DMS53 treated with DMSO at 0.1 percent for 48 hours (cell line): ENCODE results near the gene SS18L1.

Experiments used
- DNase-seq: peaks from one replicate; lab custom pipeline; 2025; ENCODE audit not compliant: unreplicated experiment; lab: John Stamatoyannopoulos, UW

SS18L1 gene

DNA sequence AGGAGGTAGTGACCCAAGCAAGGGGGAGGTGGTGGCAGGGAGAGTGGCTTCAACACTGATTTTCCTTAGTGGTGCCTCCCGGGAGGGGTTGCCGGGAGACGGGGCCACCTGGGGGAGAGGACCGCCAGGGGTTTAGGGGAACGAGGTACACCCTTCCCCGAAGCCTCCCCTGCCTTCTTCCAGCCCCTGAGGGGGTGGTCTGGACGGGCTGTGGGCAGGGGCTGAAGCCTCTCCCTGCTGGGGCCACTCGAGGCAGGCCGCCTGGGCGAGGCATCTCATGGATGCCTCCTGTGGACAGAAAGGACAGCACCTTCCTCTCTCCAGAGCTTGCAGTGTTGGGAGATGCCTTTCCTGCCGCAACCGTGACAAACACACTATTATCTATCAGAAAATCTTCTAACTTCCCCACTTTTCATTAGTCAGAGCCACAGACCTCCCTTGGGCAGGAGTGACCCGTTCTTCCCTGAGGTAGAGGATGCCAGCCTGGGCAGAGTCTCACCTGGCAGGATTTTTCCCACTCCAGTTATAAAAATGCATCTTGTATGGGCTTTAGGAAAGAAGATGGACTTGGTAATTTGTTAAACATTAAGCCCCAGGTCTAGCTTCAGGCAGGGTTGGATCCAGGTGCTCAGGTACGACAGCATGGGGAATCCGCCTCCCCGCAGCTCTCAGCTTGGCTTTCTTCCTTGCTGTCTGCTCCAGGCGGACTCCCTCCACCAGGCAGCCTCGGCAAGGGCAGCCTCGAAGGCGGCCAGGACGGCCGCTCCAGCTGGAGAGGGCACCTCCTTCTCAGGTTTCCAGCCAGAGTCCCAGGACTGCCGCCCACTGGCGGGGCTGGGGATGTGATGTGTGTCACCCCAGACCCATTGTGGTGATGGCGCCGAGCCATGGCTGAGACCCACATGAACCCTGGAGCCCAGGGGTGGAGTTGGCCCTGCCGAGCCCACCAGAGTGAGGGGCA lies 65.5 kb downstream of the SS18L1 start:
- no peak for DNase-seq

DNA sequence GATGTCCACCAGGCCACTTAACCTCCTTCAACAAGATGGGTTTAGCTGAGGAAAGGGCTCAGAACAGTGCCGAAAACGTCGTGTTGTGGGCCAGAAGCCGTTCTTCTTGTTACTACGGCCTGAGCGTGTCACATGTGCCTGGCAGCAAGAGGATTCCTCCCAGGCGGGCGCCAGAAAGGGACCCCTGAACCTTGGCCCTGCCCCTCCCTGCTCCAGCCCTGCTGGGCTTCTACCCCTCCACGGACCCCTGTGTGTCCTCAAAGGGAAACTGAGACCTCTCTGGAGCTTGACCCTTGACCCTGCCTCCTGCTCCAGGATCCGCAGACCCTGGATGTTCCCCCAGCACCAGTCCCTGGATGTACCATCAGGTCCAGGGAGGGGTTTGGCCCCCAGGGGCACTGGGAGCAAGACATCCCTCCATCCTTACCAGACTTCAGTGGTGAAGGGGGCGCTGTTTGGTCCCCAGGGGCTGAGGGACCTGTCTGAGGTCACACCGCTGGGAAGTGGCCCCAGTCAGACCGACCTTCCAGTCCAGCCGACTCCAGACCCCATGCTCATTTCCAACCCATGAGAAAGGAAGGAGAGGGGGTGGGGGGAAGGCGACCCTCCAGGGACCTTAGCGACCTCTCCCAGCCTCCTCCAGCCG lies 66.4 kb downstream of the SS18L1 start:
- no peak for DNase-seq

DNA sequence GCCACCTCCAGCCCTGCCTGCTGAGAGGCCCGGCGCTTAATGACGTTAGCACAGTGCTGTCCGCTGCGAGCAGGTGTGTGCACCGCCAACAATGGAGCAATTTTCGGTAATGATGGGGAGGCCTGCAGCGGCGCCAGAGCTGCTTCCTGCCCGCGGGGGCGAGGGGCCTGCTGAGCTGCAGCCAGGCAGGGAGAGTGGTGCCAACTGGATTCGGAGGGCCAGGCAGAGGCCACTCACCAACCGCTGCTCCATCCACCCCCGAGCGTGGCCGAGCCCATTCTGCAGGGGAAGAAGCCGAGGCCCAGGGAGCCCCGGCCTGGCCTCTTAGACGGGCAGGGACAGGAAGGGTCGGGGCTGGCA lies 66.9 kb downstream of the SS18L1 start:
- peak; percentile 24 for DNase-seq

DNA sequence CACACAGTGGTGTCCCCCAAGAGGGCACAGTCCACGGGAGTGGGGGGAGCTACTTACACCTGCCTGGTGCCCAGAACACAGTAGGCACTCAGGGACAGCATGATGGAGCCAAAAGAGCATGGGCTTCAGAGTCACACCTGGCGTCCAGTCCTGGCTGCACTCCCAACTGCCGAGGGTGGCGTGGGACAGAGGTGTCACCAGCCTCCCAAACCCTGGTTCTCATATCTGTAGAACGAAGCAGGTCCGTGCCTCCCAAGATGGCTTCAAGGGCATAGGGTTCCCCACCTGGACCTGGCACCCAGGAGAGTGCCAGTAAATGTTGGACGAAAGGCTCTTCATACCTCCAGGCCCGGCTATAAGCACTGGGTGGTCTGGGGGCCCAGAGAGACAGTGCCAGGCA lies 67.6 kb downstream of the SS18L1 start:
- DNase-seq: no peak

DNA sequence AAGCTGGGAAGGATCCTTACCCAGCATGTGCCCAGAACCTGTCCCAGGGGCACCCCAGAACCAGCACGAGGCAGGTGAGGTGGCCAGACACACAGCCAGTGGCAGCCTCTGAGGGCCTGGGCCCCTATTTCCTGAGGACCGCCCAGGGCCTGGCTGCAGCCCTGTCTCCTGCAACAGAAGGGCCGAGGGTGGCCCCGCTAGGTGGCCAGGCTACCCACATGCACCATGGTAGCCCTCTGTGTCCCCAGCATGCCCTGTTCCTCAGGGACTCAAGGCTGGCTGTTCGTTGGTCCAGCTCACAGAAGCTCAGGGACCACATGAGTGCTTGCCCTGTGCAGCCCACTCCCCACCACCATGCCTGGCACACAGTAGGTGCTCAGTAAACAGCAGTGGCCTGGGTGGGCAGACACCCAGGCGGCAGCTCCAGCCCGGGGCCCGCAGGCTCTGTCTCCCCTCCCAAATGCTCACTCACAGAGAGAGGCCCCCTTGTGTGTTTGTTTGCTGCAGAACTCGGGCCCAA lies 68.3 kb downstream of the SS18L1 start:
- DNase-seq: no peak

DNA sequence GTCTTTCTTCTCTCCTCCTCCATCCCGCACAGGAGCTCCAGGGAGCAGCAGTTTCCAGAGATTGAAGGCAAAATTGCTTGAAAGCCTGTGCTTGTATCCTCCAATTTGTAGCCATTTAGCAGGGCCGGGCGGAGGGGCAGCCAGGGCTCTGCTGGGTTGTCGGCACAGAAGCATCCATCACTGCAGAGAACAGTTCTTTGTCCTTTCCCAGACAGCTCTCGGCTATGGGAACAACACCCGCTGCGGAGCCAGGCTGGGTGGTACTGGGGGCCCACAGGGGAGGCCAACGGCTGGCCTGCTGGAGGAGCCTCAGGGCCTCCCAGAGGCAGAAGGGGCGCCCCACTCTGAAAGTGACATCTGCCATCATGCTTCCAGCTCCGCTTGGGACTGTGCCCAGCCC lies 68.7 kb downstream of the SS18L1 start:
- DNase-seq: no peak

DNA sequence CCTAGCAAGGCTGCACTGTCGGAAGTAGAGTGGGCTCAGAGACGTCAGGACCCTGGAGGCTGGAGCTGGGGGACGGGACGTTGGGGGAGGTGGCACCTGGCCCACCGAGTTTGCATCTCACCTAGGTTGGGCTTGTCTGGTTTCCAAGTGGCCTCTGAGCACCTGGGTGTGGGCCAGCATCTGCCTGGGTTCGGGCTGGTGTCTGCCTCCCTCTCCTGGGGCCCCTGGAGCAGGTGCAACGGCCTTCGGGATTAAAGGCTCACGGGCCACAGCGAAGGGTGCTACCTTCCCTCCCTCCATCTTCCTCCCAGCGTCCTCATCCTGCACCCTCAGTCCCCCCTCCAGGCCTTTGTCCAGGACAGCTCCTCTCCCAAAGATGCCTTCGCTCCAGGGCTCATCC lies 70.5 kb downstream of the SS18L1 start:
- DNase-seq: peak; percentile 32

DNA sequence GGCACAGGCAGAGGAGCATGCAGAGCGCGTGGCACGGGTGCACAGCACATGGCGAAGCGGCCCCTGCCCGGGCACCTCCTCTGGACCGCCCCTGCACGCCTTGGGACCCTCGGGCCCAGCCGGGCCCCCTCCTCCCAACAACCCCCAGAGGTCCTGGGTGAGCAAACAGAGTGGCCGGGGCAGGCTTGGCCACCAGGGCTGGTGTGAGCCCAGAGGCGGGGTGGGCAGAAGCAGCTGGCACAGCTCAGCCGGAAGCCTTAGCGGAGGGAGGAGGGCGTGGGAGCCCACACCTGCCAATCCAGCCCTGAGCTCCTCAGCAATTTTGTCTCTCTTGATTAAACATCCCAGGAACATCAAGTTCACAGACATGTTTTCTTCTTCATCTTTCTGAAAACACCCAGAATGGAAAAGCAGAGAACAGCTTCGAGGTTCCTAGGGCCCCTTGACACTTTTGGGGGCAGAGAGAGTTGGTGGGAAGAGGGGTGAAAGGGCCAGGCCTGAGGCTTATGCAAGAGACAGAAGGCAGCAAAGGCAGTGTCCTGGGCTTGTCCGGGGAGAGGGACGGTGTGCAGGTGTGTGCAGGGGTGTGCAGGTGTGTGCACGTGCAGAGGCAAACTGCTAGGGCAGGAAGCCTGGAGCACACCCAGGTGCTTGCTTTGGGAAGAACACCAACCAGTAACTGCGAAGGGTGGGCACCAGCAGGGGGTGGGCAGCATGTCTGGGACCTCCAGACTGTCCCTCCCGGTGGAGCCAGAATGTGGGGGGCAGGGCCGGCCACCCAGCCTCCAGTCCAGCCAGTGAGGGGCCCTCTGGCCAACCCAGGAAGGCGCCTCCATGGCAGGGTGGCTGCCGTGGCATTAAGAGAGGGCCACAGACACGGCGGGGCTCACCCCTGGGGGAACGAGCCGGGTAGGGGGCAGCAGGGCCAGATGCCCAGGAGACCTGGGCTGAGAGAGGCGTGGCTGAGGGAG lies 71.7 kb downstream of the SS18L1 start:
- DNase-seq: peak; percentile 18

DNA sequence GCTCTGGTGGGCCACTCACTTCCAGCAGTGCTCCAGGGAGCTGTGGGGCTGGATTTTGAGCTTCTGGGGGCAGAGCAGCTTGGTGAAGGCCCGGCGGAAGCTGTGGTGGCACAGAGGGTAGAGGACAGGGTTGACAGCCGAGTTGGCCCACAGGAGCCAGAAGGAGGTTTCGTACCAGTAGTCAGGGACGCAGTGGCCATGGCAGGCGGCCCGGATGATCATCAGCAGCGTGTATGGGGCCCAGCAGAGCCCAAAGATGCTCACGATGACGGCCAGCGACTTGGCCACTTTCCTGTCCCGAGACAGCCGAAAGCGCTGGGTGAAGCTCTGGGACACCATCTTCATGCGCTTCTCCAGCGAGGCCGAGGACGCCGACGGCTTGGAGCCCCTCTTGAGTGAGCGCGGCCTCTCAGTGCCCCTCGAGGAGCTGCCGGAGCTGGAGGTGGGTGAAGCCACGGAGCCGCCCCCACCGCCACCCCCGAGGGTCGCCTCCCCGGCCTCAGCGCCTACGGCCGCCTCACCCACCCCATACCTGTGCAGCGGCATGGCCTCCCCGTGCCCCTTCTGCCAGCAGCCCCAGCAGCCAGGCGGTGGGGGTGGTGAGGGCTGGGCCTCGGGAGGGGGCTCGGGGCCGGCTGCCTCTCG lies 72.5 kb downstream of the SS18L1 start:
- DNase-seq: no peak

DNA sequence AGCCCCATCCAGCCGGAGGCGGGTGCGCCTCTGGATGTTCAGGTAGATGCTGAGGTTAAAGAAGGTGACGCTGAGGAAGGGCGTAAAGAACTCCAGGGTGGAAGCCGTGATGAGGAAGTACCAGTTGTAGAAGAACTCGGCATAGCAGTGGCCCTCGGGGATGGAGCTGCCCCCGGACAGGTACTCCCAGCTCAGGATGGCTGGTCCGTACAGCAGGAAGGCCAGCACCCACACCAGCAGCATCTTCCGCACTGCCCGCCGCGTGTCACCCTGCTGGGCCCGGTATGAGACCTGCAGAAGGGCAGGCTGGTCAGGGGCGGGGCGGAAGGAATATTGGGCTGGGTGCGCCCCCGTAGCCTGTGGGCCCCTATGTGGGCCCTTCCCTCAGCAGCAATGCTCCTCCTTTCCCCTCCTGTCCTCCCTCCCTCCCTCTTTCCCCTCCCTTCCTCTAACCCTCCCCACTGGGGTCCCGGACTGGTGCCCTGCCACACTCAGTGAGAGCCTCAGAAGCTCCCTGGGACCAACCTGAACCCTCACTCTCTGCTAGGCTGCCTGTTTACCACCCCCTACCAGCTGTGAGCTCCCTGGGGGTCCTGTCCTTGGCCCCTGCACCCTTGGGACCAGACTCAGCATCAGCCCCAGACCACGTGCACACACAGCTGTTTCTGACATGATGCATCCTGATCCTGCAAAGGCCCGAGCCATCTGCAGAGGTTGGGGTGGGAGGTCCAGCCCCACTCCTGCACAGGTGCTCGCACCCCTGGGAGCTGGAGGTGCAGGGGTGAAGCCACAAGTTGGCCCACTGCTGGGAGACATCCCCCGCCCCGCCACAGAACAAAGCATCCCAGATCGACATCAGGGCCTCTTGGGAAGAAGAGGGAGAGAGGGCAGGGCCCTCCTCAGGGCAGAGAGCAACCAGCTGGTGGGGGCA lies 73.3 kb downstream of the SS18L1 start:
- DNase-seq: no peak

DNA sequence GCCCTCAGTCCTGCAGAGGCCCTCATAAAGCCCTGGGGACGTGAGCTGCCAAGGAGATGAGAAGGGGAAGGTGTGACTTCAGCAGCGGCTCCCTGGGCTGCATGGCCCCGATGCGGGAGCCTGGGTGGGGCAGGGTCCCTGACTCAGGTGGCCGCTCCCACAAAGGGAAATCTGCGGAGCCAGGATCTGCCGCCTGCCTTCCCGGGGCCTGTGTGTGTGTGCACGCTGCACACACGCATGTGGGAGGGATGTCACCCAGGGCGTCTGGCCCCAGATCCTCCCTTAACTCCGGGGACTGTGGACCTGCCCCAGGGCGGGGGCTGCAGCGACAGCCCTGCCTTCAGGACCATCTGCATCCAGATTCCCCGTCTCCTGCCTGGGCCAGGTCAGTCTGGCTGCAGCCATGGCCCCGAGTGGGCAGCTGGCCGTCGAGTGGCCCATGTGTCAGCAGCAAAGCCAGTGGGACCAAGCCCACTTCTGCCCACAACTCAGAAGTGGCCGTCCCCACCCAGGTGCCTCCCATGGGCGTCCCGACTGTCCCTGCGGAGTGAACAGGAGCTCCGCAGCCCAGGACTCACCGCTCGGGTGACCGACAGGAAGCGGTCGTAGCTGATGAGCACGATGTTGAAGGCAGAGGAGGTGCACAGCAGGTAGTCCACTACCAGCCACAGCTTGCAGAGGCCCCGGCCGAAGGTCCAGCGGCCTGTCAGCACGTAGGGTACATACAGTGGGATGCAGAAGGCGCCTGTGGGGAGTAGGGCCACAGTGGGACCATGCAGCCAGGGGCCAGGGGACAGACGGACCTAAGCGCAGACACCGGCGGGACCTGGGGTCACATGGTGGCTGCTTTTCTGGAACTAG lies 74.6 kb downstream of the SS18L1 start:
- DNase-seq: no peak

DNA sequence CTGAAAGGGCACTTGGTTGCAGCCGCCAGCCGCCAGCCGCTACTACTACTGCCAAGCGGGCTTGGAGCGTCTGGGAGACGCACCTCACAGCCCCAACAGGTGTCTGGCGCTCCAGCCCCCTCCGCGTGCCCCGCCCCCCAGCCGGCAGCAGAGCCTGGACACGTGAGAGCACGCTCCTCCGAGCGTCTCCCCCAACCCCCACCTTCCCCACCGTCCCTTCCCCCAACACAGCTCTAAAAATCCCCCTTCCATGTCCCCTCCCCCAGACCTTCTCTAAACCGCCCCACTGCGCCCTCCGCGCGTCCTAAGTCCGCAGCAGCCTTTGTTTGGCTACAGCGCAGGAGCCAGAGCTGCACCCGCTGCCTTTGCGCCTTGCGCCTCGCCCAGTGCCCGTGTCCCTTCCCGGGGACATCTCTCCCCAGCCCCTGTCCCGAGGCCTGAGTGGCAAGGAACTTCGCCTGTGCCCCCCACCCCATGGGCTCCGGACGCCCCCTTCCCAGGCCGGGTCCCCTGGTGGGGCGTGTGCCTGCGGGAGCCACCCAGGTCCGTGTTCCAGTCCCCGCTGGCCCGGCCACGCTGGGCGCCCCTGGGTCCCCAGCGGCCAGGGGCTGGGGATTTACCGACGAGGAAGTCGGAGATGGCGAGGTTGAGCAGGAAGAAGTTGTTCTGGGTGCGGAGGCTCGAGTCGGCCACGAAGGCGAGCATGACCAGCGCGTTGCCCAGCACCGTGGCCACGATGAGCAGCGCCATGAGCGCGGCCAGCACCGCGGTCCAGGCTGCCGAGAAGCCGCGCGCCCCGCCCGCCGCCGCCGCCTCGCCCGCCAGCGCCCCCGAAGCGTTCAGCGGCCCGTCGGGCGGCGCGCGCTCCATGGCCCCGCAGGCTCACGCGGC lies 75.8 kb downstream of the SS18L1 start:
- DNase-seq: peak; percentile 16

DNA sequence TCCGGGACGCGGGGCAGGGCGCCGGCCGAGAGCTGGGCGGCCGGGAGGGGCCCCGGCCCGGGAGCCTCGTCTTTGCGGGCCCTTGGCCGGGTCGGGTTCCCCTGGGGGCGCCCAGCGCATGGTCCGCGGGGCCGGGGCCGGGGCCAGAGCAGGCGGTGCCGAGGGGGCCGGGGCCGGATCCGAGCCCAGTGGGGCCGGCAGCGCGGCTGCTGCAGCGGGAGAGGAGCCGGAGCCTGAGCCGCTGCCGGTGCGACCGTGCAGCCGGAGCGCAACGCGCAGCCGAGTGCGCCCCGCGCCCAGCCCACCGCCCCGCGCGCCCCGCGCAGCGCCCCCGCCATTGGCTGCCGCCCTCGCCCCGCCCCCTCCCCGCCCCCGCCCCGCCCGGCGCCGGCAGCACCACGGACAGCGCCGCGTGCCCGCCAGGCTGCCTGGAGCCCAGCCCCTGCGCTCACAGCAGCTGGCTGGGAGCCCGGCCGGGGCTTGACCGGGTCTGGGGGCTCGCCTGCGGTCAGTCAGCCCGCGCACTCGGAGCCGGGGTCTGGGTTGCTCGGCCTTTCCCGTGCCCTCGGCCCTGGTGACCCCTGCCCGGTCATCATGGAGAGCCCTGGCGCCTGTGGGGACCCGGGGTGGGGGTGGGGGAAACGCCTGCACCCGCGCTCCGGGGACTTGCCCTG lies 76.6 kb downstream of the SS18L1 start, which contains the start of gene HRH3:
Gene HRH3 (minus strand): TSS at position 287 of the 674 bp plus-strand sequence. CDS start 308 bp downstream, outside the sequence.
- no peak for DNase-seq

DNA sequence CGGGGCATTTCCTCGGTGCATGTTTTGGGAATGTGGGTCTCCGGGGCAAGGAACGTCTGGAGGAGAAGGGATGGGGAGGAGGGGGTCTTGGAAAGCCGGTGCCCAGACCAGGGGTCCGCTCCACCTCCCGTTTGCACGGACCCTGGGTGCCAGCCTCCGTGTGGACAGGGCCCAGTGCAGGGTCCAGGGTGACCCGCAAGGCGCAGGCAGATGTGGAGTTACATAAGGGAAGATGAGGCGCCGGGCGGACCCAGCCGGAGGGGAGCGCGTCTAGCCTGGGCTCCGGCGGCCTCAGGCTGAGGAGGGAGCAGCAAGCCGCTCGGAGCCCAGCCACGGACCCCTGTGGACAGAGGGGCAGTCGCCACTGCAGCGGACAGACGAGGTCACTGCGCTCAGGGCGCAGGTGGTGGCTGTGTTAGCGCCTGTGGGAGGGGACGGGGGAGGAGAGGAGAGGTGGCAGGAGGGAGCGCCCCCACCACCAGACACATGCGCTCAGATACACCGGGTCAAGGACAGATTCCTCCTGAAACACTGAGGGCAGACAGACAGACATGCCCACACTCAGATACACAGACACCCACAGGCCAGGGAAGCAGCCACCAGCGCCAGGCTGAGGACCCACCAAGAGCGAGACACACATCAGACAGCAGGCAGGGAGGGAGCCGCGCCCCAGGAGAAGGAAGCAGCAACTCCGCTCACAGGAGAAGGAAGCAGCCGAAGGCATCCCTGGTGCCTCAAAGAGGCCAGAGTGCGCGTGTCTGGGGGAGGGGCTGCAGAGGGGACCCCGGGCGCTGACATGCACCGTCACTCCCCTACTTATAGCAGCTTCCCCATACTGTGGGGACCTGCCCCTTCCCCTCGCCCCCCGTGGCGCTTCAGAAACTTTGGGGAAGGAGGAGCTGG lies 77.3 kb downstream of the SS18L1 start:
- DNase-seq: no peak

DNA sequence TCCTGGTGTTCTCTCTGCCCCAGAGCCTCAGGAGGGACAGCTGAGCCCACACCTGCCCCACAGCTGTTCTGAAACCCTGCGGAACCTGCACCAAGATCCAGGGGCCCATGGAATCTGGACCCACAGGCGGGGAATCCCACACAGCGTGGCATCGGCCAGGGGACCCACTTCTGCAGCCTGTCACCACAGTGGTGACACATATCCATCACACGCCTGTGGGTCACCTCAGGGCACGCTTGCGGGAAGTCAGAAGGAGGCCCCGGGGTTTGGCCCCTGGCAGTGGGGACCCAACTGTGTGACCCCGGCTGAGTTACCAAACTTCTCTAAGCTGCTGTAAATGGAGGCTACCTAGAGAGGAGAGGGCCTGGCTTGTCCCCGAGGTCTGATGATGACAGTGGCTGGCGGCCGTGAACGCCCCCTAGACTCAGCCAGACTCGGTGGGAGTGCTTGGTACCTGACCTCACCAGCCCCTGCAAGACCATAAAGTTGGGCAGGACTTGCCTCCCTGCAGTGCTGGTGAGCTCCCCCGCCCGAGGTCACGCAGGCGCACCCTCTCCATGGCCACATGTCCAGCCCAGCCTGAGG lies 78.8 kb downstream of the SS18L1 start:
- DNase-seq: no peak
